HG03103 (cell line): Measurements from ENCODE around the gene IL1R2.

Experiments used
- ATAC-seq: cut with Tn5 transposase; IDR thresholded peaks from one replicate; pipeline ENCODE4 v1.9.1; 2021; ENCODE audit warnings: low read depth; ENCODE audit not compliant: unreplicated experiment

IL1R2 gene

DNA sequence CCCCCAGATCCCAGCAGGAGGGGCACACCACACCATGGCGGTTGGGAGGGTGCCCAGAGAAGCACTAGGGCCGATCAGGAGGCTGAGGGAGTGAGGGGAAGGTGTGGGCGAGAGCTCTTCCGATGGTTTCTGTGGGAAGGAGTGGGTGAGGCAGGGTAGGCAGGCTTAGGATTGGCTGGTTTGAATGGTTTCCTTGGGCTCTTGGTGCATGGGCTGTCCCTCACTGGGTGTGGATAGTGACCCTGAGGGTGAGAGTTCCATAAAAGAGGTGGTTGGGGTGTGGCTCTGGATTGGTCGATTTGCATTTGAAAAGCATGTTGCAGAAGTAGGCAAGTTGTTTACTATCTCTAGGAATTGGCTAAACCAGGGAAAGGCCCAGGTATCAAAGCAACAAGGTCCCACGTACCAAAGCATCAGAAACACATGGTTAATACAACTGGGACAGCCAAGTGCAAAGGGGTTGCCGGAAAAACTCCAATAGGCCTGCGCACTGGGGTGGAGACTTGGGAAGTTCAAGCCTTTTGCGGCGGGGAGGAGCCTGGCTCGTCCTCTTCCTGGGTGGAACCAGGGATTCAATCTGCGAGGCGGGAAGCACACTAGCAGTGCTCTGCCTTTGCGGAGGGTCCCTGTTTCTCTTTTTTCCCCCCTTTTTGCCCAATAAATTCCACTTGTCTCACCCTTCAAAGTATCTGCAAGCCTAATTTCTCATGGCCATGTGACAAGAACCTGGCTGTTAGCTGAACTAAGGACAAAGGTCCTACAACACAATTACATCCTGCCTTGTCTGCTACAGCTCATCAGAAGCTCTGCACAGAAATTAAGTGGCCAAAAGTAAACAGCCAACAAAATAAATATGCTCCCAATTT lies 43.2 kb downstream of the IL1R2 start:
- ATAC-seq = no peak

DNA sequence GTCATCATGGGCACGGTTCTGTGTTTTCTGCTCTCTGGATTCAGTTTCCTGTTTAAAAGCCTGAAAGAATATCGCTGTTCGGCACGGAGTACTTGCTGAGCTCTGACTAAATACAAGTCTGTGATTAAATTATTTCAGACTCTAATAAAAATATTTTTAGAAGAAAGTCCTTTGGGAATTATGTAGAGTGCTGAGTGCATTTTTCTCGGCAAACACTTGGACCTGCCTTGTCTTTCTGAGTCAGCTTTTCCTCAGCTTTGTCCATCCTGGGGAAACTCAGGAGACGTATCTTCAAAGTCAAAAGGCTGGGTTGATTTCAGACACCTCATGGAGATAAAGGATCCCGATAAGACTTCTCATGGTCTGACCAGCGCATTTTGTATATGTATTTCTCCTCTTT lies 45.9 kb downstream of the IL1R2 start:
- no peak for ATAC-seq

DNA sequence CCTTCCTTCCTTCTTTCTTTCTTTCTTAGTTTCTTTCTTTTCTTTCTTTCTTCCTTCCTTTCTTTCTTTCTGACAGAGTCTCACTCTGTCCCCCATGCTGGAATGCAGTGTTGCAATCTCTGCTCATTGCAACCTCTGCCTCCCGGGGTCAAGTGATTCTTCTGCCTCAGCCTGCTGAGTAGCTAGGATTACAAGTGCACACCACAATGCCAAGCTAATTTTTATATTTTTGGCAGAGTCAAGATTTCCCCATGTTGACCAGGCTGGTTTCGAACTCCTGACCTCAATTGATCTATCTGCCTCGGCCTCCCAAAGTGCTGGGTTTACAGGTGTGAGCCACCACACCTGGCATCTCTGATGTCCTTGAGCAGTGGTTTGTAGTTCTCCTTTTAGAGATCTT lies 48.5 kb downstream of the IL1R2 start:
- ATAC-seq = no peak

DNA sequence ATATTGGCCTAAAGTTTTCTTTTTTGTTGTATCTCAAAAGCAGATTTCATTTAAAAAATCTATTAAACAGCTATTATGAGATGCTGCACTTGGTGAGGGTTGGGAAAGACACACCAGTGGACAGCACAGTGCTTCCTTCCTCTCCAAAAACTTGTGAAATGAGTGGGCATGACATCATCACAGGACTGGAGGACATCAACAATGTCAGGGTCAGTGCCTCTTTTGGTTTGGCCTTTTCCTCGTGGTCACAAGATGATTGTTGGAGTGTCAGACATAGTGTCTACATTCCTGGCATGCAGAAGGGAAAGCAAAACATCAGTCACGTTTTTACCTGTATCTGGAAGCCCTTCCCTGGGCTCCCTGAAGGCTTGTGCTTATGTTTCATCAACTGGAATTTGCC lies 49.6 kb downstream of the IL1R2 start:
- ATAC-seq = no peak

DNA sequence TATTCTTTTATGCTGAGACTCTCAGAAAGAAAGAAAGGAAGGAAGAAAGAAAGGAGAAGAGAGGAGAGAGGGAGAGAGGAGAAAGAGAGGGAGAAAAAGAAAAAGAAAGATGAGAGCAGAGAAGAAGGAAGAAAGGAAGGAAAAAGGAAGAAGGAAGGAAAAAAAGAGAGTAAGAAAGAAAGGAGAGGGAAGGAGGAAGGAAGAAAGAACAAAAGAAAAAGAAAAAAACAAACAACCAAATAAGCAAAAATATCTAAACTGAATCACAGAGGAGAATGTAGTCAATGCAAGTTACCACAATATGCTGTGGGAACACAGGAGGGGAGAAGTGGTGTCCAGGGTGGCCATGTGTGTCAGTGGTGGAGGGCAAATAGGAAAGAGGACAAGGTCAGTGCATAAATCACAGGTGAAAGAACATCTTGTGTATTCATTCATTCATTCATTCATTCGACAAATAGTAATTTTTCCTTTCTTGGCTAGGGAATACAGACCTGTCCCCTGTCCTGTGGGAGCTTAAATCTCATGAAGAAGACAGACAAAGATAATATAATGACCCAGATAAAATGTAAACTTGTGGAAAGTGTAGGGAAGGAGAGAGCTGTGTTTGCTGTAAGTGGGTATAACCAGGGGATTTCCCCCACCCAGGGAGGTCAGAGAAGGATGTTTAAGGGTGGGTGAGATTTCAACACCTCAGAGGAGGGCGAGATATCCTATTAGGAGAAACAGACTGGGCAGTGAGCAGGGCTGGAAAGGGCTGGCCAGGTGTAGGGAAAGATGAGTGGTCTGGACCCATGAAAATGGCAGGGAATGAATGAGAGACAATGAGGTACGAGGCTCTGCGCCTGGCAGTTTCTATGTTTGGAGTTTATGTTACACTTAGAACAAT lies 50.7 kb downstream of the IL1R2 start:
- ATAC-seq = no peak

DNA sequence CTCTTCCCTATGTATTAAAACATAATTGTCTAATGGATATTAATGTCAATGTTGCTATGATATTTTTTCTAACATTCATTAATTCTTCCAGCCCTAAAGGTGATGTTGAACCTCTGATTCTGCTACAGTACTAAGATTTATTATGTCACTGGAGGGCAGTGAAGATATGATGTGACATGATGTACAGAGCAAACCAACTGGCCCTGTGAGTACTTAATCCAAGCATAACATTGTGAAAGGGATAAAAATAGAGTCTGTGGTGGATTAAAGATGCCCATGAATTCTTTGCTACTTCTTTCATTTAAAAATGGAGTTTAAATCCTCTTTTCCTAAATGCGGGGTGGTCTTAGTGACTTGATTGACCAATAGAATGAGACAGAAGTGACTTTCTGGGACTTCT lies 51.8 kb downstream of the IL1R2 start:
- no peak for ATAC-seq

DNA sequence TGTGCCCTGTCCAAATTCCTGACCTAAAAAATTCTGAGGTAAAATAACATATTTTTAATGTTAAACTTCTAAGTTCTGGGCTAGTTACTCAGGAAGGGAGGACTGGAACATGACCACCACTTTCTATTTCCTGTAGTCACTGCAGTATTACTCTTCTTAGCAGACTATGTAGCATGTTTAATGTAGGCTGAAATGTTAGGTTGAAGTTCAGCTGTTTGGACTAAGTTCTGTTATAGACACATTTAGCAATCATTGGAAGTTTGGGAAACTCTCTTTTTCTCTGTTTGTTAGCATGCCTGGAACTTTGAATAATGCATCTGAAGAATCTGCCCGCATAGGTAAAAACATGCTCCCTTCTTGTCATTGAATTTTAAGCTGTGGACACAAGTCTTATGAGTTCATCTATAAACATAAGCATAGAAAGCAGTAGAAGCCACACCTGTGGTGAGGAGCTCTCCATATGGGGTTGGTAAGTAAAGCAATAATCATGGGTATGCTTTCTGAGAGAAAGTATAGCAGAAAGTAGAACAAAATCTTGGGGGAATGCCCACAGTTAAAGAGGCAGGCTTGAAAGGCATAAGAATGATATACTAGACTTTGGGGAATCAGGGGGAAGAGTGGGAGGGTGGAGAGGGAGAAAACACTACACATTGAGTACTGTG lies 52.6 kb downstream of the IL1R2 start:
- ATAC-seq = no peak

DNA sequence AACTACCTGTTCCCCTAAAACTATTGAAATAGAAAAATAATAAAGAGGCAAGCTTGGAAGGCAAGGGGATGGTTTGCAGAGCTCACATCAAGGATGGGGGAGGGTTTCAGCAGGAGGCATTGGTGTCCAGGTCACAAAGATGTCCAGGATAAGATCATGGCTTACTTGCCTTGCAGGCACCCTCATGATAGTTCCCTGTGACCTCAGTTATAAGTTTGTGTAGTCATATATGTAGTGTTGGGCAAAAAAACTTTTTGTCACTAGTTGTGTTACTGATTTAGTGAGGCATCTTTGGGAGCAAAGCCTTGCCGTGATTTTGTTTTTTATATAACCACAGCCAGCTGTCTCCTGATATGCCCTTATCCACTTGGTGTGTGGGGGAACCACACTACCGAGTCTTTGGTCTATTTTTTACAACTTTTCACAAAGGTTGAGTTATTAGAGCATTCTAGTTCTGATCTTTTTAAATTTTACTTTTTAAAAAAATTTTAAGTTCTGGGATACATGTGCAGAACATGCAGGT lies 53.3 kb downstream of the IL1R2 start:
- ATAC-seq = no peak

DNA sequence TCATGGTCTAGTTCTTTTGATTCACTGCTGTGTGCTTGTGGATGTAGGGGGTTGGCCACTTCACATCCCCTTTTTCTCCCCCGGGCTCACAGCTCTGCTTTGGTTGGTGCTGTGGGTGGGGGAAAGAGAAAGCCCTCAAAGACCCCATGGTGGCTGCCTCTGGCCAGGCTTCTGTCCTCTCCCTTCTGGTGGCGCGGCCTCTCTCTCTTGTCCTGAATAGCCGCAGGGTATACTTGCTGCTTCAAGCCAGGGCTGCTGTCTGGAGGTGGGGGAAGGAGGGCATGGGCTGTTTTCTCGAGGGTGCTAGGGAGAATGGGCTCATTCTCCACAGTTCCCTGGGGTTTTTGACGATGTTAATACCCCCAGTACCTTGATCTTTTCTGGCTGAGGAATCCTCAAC lies 53.9 kb downstream of the IL1R2 start:
- no peak for ATAC-seq

DNA sequence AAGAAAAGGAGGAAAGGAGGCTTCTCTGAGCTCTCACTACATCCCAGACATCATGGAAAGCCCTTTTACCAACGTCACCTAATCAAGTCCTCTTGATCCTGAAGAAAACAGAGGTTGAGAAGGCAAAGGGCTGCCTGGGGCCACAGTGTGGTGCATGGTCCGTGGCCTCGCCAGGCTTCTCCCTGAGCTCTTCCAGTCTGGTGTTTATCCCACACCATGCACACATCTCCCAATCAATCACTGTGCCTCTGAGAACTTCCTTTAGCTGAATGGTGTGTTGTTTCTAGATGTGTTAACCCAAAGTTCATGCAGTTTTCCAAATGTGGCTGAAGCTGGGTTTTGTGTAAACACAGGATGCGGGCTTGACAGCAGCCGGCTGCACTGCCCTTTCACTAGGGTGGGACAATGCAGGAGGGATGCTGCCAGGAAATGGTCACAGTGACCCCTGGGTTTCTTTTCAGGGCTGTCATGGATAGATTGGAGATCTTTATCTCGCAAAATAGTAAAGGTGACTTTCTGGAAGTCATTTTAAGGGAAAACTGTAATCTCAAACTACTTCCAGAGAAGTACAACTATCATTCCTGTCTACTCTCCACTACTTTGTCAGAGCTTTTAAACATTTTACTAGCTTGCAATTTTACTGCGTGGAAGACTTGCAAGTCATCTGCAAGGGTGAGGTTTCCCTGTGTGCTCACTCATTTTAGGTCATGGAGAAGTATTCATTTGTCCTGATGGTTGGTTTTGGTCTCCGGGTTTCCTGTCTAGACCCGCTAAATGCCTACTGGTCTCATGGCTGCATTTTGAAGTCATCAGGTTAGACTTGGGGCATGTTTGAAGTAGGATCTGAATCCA lies 54.6 kb downstream of the IL1R2 start:
- no peak for ATAC-seq

DNA sequence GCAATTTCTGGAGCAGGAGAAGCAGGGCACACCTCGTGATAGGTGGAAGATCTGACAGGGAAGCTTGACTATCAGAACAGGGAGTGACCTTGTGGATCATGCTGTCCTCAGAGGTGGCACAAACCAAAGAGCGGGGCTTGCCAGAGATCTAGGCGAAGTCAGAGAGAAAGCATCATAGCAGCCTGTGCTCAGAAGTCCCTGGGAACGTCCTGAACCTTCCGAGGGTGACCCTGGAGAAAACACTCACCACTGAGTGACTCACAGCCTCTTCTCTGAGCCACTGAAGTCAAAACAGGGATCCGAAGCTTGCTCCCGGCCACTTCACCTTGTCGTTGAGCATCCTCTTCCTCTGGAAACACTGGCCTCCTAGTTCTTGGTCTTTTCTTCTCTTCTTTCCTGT lies 56.7 kb downstream of the IL1R2 start:
- no peak for ATAC-seq

DNA sequence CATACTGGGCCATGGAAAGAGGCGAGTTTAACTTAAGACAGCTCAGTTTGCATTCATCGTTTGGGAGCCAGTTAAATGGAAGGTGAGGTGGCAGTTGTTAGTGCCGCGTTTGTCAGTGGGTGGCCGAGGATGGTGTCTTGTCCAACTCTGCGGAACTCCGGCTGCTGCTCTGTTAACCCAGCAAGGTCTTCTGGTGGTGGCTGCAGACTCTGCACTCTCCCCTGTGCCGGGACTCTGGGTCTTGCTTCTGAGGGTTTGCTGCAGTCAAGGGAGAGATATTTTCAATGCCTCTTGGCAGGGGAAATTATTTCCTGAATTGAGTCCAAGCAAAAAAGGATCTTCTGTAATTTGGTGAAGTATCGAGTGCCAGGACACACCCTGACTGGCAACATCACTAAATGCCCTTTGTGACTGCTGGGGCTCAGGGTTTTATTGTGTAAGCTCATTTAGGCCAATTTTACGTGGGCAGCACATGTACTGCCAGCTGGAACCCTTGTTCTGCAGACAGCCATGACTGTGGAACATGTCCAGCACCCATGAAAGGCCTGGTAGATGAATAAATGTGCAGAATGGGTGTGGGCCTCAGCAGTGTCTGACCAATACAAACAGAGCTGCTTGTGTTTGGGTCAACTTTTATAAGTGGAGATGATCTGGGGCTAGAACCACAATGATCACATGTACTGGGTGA lies 58.1 kb downstream of the IL1R2 start:
- ATAC-seq = no peak

DNA sequence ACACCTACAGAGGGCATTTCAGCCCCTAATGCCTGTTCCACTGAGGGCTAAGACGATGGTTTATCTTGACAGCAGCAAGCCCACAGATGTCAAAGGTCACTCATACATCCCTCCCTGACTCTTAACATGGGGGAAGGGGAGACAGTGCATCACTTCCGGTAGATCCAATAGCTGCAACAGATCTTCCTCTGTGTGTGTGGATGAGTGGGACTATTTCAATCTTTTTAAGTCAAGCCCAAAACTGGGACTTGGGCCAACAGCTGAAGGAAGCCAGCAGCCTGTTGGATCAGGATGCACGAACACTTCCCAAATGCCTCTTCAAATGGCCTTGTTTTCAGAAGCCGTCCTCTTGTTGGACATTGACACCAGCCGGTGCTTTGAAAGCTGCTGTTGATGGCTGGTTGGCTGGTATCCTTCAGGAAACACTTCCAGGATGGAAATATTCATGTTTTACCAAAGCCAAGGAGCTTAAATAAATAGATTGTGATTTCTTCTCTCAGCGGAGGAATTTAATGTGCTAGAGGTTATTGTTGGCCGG lies 59.2 kb downstream of the IL1R2 start:
- ATAC-seq = no peak

DNA sequence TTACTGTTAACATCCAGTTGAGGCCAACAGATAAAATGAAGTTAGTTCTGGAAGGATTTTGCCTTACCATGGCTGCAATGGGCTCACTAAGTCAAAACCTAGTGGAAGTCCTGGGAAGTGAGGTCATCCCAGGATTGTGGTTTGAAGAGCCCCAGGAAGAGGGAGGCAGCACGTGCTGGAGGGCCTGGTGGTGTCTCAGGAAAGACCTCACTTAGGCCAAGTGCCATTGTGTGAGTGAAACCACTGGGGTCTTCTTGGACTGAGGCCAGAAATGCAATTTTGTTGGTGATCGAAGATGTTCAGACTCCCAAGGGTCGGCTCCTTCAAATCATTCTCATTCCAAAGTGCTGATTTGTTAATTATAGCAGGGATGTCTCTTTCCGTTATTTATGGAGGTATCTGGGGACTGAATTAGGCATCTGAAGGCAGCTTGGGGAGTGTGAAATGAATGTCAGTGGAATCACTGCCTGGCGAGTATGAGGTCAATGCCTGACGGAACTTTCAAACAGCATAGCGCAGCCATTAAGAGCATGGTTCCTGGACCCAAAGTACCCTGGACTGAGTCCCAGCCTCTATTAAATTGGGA lies 60.0 kb downstream of the IL1R2 start:
- no peak for ATAC-seq

DNA sequence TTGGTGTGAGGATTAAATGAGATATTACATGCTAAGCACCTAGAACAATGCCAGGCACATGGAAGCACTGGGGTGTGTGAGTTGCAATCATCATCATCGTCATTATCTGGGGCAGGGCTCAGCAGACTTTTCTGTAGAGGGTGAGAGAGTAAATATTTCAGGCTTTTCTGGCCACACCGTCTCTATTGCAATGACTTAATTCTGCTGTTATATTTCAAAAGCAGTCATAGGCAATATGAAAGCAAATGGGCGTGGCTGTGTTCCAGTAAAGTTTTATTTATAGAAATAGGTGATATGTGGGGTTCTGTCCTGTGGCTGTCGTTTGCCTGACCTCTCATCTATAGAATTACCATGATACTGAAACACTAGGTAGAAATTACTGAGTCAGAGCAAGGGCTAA lies 60.6 kb downstream of the IL1R2 start:
- ATAC-seq = no peak

DNA sequence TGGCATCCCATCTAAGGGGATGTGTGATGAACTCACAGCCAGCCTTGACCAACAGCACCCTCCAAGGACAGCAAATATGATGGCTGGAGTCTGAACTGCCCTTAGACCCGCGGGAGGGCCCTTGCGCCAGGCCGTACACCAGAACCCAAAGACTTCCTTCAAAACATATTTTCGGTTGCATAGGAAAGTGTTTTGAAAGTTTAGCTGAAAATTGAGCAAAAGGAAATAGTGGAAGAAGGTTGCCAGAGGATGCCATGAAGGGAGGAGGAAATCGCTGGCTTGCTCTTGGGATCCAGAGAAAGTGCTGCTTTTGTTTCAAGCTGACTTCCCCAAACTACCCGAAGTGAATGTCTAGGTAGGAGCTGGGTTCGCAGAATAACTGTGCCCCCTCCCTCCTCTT lies 61.3 kb downstream of the IL1R2 start:
- no peak for ATAC-seq

DNA sequence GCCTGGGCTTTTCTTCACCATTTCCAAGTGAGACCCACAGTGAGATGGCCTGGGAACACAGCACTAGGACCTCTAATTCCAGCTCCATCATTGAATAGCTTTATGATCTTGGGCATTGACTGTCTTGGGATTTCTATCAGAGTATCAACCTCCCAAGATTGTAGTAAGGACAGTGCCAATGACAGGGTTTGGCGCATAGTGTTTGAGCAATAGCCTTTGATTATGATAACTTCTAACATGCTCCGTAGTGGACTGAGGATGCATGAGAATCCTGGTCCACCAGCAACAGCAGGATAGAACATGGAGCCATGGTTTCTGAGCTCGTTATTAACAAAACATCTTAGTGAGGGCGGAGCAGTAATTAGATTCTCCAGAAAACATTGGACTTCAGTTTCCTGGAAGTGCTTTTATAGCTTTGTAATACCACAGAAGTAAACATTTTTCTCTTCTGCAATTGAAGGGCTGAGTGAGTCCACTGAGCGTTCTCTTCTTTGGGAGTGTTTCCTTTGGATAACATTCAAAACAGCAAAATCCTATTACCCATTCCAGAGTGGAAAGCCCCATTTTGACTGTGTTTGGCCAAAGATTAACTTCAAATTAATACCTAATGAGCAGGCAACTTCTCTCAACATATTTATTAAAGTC lies 63.7 kb downstream of the IL1R2 start:
- ATAC-seq = no peak

DNA sequence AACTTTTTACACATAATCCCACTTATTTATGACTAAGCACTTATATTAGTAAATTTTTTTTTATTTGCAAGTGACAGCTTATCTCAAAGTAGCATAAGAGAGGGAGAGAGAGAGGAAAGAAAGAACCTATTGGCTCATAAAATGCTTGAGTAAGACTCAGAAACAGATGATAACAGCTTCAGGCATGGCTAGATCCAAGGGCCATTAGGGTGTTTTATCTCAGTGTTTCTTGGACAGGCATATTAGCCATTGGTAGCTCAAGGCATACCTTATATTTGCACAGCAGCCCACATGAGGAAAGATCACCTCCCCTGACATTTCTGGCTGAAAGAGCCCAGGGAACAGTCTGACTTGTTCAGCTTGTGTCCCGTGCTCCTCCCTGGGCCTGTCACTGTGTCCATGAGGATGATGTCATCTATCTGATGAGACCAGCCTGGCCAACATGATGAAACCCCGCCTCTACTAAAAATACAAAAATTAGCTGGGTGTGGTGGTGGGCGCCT lies 64.4 kb downstream of the IL1R2 start:
- no peak for ATAC-seq
